A172 (cell line): Measurements from ENCODE around the gene NOXA1. TPM values are rescaled to one million over a fixed set of nuclear protein-coding genes. Genes with fewer than 3 reads are reported as not detected.

Experiments used
- DNase-seq: peaks from one replicate; pipeline ENCODE4 v3.0.0-alpha.2; 2015; ENCODE audit warnings: low spot score
- total RNA-seq: library from RNA; depleted of rRNA; stranded (reverse); fragments of >200 nt; shearing (Covaris generic); gene quantifications from 2 replicates; pipeline ENCODE4 v1.2.3, GENCODE V29; 2014

NOXA1 gene
- total RNA-seq, 1 experiment from 2014 or later: 1.7 TPM

DNA sequence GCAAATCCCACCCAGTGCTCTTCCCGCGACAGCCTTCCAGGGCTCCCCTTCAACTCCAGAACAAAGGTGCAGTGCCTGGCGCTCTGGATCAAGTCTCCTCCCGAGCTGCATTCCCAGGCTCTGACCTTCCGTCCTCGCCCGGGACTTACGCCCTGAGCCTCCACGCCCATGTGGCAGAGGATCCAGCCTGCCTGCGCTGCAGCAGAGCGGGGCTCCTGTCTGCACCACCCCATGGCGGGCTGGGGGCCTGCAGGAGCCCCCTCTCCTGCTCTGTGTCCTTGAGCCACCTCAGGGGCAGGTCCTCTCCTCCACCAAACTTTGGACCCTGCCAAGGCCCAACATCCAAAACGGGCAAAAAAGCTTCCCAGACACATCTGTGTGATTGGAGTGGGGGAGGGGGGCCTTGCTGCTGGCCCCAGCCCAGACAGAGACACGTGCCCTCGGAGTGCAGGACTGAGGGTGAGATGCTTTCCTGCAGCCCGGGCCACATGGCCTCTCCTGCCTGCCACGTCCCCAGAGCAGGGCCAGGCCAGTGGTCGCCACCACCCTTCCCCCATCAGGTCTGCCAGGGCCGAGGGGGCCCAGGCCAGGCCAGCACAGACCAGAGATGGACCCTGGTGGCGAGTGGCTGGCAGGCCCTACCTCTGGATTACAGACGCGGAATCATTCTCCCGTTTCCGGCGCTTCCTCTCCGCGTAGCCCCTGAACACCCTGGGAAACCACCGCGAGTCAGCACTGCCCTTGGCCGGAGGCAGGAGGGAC, 31.6 kb downstream of the NOXA1 start:
- DNase-seq: no peak

DNA sequence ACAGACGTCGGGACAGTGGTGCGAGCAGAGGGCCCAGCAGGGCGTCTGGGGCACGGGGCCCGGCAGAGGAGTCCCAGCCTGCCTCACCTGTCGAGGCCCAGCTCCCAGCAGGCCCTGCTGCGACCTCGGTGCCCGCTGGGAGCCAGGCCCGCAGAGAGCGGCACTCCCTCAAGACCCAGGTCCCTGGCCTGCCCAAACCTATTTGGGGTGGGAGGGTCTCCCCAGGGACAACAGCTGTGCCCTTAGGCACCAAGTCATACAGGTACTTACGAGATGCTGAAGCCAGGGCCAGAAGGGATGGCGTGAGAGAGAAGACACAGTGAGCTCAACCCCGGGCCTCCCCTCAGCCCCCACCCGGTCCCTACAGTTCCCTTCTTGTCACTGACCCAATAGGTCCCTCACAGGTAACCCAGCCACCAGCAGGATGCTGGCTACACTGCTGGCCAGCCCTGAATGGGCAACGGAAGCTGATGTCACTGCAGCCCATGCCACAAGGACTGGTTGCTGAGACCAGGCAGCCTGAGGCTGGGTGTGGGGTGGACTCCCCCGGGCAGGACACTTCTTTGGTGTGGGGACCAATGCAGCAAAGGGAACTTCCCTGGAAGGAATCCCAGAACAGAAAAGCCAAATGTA, 32.3 kb downstream of the NOXA1 start:
- no peak for DNase-seq

DNA sequence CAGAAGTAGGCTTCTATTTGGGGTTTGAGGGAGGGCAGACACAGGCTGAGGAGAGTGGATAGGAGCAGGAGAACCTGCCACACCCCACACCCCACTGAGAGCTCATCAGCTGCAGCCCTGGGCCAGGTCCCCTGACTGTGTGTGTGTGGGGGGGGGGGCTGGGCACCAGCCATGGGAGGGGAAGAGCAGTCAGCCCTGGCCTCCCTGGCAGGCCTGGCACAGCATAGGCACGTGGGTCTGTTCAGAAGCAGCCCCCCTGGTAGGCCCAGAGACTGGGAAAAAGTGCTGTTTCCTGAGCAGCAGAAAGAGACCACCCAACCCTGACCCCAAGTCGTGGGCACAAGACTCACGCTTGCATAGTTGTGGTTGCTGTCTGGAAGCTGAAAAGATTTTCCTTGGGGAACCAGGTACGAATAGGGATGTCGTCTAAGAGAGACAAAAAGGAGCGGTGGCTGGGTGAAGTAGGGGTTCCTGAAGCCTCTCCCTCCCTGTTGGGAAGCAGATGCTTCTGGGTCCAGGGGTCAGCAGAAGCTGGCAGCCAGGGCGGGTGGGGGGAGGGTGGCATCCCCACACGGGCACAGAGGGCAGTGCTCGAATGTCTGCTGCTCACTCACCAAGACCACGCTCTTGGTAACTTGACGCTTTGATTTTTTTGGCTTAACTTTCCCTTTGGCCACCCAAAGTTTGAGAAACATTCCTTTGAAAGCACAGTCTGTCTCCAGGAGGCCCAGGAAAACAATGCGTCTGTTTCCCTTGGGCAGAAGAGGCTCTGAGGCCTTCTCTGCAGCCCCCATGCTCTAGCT, 33.1 kb downstream of the NOXA1 start:
- DNase-seq: no peak

DNA sequence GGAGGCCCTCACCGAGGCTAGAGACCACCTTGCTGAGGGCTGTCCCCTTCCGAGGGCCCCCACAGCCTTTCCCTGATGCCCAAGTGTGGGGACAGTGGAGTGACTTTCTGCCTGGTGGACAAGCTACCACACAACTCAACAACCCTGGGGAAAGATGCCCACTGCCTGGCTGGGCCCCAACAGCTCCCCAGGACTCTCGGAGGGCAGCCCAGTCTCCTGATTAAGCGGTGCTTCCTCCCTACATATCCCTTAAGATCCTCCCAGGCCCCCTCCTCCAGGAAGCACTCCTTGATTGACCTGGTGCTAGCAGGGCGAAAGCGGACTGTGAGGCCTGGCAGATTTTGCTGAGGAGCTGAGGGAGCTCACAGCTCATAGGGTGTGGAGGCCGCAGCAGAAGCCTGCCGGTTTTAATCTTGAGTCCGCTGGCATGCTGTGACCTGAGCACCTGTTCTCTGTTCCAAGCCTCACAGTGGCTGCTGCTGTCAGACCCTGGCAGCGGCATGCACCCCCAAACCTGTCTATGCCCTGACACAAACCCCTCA, 33.7 kb downstream of the NOXA1 start:
- no peak for DNase-seq

DNA sequence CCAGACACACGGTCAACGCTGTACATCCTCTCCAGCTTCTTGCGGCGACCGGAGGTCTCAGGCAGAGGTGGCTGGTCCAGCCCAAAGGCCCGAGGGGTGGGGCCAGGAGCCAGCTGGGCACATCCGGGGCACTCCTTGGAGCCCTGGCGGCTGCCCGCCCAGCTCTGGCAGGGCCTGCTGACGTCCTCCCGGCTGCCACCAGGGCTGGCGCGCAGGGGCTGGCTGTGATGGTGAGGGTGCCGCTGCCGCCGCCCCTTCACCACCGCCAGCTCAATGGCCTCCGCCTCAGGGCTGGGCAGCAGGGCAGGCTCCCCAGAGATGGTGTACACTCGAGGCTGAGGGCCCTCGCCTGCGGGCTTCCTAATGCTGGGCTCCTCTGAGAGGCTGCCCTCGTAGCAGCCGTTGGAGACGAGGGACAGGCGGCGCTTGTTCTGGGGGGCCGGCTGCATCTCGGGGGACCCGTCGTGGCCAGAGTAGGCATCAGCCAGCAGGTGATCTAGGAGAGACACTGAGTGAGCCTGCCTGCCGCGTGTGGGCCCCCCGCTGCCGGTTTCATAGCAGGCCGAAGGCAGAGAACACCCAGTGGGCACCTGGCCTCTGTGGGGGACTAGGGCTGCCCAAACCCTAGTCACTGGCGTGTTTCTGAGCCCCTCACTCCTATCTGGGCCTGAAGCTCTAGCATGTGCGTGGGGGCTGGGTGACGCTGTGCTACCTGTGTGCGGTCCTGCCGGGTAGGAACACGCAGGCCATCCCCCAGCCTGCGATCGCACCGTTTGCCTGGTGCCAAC, 34.4 kb downstream of the NOXA1 start:
- DNase-seq: no peak

DNA sequence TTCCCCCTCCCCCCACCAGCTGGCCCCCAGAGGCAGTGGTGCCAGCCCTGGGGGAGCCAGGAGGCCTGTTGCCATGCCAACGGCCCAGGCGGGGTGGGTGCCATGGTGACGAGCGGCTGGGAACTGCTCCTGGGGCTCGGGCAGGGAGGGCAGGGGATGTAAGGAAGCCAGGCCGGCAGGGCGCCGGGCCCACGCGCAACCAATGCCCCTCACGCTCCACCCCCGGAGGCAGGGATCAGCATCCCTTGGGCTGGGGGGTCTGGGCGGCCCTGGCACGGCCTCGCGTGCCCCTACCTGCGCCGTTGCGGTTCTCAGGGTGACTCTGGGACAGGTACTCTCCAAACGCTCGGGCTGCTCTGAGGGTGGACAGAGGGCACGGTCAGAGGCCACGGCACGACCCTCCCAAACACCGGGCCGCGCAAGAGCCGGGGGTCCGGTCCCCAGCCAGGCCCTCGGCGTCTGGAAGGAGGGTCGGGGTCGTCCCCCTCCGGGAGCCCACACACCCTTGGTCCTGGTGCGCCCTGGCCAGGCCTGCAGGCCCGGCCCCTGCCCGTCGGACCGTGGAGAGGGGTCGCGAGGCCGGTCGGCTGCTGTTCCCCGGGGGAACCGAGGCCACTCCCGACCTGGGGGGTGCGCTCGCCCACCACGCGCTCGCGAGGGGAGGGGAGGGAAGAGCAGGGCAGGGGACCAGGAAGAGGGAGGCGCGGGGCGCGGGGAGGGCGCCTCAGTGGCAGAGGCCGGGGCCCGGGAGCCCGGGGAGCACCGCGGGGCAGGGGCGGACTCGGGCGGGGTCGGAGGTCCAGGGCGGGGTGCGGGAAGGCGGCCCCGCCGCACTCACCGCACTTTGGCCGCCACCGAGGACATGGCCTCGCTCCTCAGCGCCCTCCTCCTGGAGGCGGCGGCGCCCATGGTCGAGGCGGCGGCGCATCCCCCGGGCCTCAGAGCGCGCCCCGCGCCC, 35.3 kb downstream of the NOXA1 start:
- DNase-seq: no peak

DNA sequence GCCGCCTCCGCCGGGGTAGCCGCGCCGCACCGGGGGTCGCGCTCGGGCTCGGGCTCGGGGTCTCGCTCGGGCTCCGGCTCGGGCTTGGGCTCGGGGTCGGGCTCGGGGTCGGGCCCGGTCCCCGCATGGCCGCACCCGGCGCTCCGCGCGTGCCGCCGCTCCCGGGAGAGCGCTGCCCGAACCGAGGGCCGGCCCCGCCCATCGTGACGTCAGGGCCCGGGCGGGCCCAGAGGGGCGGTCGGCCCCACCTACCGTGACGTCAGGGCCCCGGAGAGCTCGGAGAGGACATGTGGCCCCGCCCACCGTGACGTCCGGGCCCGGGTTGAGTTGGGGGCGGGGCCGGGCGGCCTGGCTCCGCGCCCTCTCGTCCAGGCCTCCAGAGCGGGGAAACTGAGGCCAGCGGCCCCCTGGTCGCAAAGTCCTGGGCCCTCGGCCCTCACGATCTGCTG, 36.0 kb downstream of the NOXA1 start, which contains the start of gene NSMF:
Gene NSMF, minus strand, starts transcription at position 183 of the 449 bp plus-strand sequence. CDS start 232 bp downstream, outside the sequence.
- peak; percentile 80 for DNase-seq

DNA sequence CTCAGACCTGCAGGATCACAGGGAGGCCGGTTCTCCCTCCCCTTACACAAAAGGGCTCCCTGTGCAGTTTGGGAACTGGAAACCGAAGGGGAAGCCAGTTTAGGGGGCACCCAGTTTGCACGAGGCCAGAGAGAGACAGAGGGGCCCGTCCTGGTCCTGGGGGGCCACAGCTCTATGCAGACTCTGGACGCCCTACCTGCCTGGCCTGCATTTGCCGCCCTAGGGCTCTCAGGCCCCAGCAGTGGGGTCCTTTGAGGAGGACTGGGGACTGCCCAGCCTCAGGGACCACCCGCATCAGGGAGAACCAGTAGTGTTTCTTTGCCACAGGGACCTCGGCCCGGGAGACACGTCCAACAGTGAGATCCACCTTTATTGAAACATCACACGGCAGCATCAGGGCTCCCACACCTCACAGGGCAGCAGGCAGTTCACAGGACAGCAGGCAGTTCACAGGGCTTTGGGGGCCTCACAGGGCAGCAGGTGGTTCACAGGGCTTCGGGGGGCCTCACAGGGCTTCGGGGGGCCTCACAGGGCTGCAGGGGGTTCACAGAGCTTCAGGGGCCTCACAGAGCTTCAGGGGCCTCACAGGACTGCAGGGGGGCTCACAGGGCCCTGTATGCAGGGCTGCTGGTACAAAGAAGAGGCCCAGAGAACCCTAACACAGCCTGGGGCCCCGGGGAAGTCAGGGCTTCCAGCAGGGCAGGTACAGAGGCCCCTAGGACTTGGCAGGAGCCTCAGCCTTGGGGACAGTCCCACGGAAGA, 36.6 kb downstream of the NOXA1 start:
- DNase-seq: no peak

DNA sequence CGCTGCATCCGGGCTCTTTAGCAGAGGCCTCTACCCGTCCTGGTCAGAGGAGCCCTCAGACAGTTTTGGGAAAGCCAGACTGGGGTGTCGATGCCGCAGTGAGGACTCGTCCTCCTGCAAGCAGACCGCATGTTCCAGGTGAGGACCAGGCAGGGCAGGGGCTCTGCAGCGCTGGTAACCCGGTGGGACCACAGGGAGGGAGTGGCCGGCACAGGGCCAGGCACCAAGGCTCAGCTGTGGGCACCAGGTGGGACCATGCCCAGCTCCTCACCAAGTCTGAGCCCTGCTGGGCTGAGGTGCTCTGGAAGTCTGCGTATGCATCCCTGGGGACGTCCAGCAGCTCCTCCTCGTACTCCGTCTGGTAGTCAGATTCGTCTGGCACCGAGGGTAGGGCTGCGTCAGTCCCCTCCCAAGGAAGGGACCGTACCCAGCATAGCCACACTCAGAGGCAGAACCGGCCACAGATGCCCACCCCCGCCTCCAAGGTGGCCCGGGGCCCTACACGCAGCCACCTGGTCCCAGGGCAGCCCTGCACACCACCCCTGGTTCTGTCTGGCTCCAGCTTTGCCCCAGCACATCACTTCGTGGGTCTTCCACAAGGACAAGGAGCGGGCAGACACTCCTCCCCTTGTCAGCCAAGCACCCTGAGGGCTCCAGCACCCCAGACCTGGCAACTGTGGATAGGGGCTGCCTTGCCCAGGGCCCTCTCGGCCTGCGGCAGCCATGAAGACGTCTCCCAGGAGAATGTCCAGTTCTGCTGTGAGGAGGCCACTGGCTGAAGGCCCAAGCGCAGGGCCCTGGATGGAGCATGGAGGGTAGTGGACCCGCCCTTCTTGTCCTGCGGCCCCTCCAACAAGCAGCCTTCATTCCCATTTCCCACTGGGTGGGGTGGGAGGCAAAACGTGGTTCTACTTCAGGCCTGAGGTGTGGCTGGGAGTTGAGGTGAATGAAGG, 37.4 kb downstream of the NOXA1 start:
- DNase-seq: no peak

DNA sequence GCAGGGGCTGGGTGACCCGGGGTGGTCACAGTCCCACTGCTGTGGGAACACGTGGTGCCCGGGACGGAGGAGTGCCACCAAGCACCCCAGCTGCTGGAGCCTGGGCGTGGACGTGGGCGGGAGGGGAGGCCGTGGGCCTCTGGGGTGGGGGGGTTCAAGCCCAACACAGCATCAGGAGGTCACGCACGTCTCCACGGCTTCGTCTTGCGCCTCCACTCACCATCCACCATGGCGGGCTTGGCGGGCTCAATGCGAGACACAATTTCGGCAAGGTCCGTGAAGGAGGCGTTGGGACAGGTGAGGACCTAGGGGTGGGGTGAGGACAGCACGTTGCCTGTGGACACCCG, 38.1 kb downstream of the NOXA1 start:
- DNase-seq: no peak

DNA sequence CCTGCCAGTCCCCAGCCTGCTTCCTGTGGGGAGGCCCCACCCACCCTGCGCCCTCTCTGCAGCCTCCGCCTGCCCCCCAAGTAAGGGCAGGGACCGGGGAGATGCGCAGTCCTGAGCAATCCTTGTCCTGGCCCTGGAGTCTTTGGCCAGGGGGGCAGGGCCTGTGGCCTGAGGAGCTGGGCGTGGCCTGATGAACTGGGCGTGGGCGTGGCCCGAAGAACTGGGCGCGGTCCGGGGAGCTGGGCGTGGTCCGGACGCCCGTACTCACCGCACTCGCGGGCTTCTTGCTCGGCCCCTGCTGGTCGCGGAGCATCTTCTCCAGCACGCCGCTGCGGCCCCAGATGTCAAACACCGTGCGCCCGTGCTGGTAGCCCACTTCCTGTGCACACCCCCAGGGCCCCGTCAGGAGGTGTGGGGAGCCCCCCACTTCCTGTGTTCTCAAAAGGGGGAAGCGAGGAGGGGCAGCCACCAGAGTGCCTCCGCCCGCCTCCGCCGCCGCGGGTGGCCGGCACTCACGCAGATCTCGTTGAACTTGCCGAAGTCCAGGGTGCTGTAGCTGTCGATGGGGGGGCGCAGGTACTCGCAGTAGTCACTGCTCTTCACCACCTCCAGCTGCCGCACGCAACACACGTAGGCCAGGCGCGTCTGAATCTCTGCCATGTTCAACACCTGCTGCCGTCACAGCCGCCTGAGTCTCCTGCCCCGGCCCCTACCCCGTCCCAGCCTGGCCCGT, 38.6 kb downstream of the NOXA1 start:
- DNase-seq: peak; percentile 26

DNA sequence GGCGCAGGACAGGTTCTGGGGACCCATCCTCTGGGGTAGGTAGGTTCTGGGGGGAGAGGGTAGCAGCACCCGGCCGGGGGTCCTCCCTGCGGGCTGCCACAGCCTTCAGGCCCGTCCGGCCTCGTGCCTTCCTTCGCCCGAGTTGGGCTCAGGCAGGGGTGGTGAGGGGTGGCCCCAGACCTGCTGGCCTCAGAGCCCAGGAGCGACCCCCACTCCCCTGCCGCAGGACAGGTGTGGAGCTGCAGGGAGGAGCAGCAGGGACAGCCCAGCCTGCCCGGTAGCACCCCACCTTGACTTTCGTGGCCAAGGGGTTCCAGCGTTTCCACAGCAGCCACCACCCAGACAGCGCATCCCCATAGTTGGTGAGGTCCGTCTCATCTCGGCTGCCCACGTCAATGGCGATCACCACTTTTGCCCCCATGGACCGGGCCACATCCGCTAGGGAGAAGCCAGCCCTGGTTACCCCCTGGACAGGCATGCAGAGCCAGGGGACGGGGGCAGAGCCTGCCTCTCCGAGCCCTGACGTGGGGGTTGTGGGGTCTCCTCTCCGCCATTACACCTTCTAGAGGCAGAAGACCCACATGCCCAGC, 39.3 kb downstream of the NOXA1 start:
- DNase-seq: no peak

DNA sequence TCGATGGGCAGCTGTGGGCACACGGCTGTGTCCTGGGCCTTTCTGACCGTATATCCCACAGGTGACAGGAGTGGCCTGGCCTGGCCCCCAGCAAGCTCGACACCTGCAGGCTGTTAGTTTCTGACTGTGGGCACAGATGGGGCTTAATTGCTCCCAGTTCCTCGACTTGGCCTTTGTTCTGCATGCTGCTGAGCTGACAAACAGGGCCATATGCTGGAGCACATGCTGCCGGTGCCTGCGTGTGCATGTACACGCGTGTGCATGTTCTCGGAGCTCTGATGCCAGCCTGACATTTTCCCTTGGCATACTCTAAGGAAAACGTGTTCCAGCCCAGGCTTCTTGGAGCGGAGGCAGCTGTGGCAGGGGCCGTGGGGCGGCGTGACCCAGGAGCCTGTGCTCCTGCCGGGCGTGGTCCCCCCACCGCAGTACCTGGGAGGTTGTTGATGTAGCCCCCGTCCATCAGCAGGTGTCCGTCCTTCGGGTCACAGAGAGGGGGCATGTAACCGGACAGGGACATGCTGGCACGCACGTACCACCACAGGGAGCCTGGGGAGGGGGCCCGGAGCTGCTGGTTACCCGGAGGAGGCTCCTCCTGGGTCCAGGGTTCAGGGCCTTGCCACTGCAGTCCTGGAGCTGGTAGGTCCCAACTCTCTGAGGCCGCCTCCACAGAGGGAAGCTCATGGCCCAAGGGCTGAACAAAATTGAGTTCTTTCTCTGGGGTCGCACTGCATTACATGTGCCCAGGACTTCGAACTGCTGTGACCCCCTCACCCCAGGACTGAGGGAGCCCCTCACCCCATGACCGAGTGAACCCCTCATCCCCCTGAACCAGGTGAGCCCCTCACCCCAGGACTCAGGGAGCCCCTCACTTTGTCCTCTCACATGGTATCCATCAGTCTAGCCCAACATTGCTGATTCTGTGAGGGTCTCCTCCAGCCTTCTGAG, 40.1 kb downstream of the NOXA1 start:
- DNase-seq: no peak

DNA sequence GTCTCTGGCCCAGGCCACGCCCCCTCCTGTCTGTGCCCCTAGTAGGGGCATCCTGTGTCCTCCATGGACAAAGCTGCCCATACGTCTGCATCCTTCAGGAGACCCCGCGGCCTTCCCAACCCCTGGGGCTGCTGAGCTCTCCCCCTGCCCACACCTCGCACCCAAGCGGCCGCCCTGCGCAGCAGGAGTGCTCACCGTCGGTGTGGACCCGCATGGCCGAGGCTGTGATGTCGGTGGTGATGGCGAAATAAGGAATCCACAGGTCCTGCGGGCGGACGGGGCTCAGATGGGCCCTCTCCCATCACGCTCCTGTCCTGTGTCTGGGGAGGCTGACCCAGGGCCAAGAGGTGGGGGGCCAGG, 40.7 kb downstream of the NOXA1 start:
- no peak for DNase-seq

DNA sequence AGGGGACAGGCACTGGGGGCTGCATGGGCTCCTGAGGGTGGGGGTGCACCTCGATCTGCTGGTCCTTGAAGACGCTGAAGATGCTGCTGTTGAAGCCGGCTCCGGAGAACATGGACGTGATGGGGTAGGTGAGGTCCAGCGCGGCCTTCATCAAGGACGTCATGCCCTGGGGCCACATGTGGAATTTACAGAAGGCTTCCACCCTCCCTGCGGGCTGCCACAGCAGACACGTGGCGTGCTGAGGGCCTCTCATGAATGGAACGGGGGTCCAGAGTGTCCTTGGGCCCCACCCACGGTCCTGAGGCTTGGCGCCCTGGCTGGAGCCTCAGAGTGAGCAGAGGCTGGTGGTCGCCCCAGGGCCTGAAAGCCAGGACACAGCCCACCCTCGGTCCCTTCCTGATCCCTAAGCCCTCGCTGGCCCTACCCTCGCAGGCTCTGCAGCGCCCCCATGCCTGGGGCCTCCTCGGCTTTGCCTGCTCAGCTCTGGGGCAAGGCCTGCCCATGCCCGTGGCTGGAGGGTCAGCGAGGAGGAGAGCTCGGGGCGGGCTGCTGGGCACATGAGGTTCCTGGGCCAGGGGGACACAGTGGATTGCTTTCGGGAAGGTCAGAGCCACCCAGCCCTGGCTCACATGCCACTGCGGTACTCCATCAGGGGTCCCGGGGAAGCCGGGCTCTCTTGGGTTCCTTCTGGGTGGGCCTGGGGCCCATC, 41.3 kb downstream of the NOXA1 start:
- DNase-seq: no peak
